HepG2 (cell line): ENCODE measurements around the gene CENPK. TPM values are rescaled to one million over a fixed set of nuclear protein-coding genes. Genes with fewer than 3 reads are reported as not detected.

Experiments used
- ADNP ChIP-seq: sonication (generic); formaldehyde crosslinking; IDR thresholded peaks from 2 replicates; pipeline ENCODE4 v1.4.0; 2020; ENCODE audit warnings: missing genetic modification reagents
- ARNT2 ChIP-seq: sonication (generic); formaldehyde crosslinking; IDR thresholded peaks from 2 replicates; pipeline ENCODE4 v1.8.0; 2022; ENCODE audit warnings: mild to moderate bottlenecking, low read depth, missing genetic modification reagents, moderate library complexity
- ARNTL ChIP-seq: sonication (generic); formaldehyde crosslinking; IDR thresholded peaks from 2 replicates; pipeline ENCODE4 v1.4.0; 2020; ENCODE audit warnings: mild to moderate bottlenecking, missing genetic modification reagents
- CHCHD3 ChIP-seq: sonication (generic); formaldehyde crosslinking; IDR thresholded peaks from 2 replicates; pipeline ENCODE4 v1.8.0; 2022; ENCODE audit warnings: mild to moderate bottlenecking, missing genetic modification reagents, moderate library complexity
- IRF2 ChIP-seq: IDR thresholded peaks from 2 replicates; pipeline ENCODE4 v1.6.1; 2018; ENCODE audit warnings: missing genetic modification reagents, missing compliant biosample characterization
- PAX8 ChIP-seq: sonication (generic); formaldehyde crosslinking; IDR thresholded peaks from 2 replicates; pipeline ENCODE4 v1.8.0; 2022; ENCODE audit warnings: mild to moderate bottlenecking, missing genetic modification reagents, borderline replicate concordance
- SAFB2 ChIP-seq: sonication (generic); formaldehyde crosslinking; IDR thresholded peaks from 2 replicates; pipeline ENCODE4 v1.5.1; 2020; ENCODE audit warnings: missing genetic modification reagents, low read depth, mild to moderate bottlenecking, borderline replicate concordance
- SAP130 ChIP-seq: IDR thresholded peaks from 2 replicates; pipeline ENCODE4 v1.6.1; 2016; ENCODE audit warnings: low read depth
- STAG1 ChIP-seq: sonication (generic); formaldehyde crosslinking; IDR thresholded peaks from 2 replicates; pipeline ENCODE4 v1.4.0; 2020; ENCODE audit warnings: missing genetic modification reagents
- TOPORS ChIP-seq: sonication (generic); formaldehyde crosslinking; IDR thresholded peaks from 2 replicates; pipeline ENCODE4 v1.8.0; 2023; ENCODE audit warnings: mild to moderate bottlenecking, missing genetic modification reagents
- ZFP90 ChIP-seq: sonication (generic); formaldehyde crosslinking; IDR thresholded peaks from 2 replicates; pipeline ENCODE4 v1.8.0; 2022; ENCODE audit warnings: missing genetic modification reagents, mild to moderate bottlenecking, inconsistent platforms, borderline replicate concordance
- ZNF337 ChIP-seq: sonication (generic); formaldehyde crosslinking; IDR thresholded peaks from 2 replicates; pipeline ENCODE4 v1.5.1; 2020; ENCODE audit warnings: missing genetic modification reagents, low read depth, mild to moderate bottlenecking, borderline replicate concordance
- ZNF761 ChIP-seq: sonication (generic); formaldehyde crosslinking; conservative IDR thresholded peaks from 2 replicates; pipeline ENCODE4 v1.4.0; 2020; ENCODE audit warnings: mild to moderate bottlenecking, missing genetic modification reagents
- polyA plus RNA-seq, 8 experiments: library from polyadenylated mRNA; depleted of rRNA in 3 of 8; stranded (reverse) in 7 of 8; unstranded in 1 of 8; fragments of >200 nt; fragmentation: Illumina TruSeq in 4 of 8; extraction: Trizol in 4 of 8; gene quantifications; 2 replicates each; pipeline versions ENCODE4 v1.2.1 to v1.2.3, GENCODE V29; 2011 to 2016; ENCODE audit warnings: low read depth in 4 of 8, missing spikeins in 1 of 8, mixed read lengths in 1 of 8; ENCODE audit not compliant: insufficient read depth in 1 of 8
- total RNA-seq, 5 experiments: library from RNA; depleted of rRNA; stranded (reverse); fragments of >200 nt; fragmentation: Illumina TruSeq; extraction: Trizol; gene quantifications; 2 replicates each; pipeline ENCODE4 v1.2.3, GENCODE V29; 2016; ENCODE audit warnings: low read depth in 1 of 5
- TF ChIP-seq, protein P1 (sequence below), 2 experiments: fragments of 450-650 bp in 1 of 2; sonication (generic) in 1 of 2; formaldehyde crosslinking in 1 of 2; IDR thresholded peaks; 2 replicates each; pipeline versions ENCODE4 v1.6.1 to v1.8.0; 2016 to 2022; ENCODE audit warnings: antibody characterized with exemption in 1 of 2, mild to moderate bottlenecking in 1 of 2, missing genetic modification reagents in 1 of 2
- TF ChIP-seq, protein P2 (sequence below): sonication (generic); formaldehyde crosslinking; IDR thresholded peaks from 2 replicates; pipeline ENCODE4 v1.9.0; 2021; ENCODE audit warnings: mild to moderate bottlenecking, missing genetic modification reagents

CENPK gene
- total and polyA plus RNA-seq, 2 of the 13 experiments (the other 11 are each of a cell fraction or from before 2014, with no cell fraction given), result 14.3 to 54.4 TPM

DNA sequence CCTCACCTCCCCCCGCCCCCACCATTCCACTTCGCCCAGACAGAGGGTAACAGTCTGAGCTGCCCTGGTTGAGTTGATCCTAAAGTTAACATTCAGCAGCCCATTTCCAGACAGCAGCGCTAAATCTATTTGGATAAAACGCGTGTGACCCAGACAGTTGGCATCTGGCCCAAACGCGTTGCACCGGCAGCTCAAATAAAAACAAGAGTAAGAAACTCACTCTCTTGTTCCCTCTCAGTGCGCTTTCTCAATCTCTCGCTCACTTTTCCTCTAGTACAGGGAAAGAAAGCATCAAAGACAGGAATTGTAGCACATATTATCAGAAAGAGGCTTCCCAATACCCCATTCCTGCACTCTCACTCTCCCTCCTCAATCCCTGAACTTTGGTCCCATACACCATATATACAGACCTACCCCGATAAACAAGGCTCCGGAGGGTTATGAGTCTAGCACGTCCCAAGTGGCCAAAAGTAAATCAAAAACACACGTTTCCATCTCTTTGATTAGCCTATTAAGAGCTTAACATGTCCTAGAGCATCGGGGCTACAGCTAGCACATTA, 82.6 kb downstream of the CENPK start (continued):
- TF ChIP-seq SAP130 (CRISPR knock-in tag) (peak; percentile 53), IRF2 (CRISPR knock-in tag) (no peak), ARNT2 (no peak), ZFP90 (CRISPR knock-in tag) (no peak), ZNF337 (no peak), TOPORS (no peak), CHCHD3 (no peak), SAFB2 (CRISPR knock-in tag) (no peak), ZNF761 (CRISPR knock-in tag) (0 out of 2 replicates have a peak, but pooled peaks have one; percentile 32), ADNP (no peak), STAG1 (CRISPR knock-in tag) (no peak), ARNTL (CRISPR knock-in tag) (no peak), PAX8 (no peak)
- TF ChIP-seq, protein P1, sequence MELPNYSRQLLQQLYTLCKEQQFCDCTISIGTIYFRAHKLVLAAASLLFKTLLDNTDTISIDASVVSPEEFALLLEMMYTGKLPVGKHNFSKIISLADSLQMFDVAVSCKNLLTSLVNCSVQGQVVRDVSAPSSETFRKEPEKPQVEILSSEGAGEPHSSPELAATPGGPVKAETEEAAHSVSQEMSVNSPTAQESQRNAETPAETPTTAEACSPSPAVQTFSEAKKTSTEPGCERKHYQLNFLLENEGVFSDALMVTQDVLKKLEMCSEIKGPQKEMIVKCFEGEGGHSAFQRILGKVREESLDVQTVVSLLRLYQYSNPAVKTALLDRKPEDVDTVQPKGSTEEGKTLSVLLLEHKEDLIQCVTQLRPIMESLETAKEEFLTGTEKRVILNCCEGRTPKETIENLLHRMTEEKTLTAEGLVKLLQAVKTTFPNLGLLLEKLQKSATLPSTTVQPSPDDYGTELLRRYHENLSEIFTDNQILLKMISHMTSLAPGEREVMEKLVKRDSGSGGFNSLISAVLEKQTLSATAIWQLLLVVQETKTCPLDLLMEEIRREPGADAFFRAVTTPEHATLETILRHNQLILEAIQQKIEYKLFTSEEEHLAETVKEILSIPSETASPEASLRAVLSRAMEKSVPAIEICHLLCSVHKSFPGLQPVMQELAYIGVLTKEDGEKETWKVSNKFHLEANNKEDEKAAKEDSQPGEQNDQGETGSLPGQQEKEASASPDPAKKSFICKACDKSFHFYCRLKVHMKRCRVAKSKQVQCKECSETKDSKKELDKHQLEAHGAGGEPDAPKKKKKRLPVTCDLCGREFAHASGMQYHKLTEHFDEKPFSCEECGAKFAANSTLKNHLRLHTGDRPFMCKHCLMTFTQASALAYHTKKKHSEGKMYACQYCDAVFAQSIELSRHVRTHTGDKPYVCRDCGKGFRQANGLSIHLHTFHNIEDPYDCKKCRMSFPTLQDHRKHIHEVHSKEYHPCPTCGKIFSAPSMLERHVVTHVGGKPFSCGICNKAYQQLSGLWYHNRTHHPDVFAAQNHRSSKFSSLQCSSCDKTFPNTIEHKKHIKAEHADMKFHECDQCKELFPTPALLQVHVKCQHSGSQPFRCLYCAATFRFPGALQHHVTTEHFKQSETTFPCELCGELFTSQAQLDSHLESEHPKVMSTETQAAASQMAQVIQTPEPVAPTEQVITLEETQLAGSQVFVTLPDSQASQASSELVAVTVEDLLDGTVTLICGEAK (IDR thresholded peaks at IDR 0.05), result no peak
- TF ChIP-seq, protein P1 (CRISPR knock-in tag; IDR thresholded peaks at IDR 0.05), result no peak
- TF ChIP-seq, protein P2, sequence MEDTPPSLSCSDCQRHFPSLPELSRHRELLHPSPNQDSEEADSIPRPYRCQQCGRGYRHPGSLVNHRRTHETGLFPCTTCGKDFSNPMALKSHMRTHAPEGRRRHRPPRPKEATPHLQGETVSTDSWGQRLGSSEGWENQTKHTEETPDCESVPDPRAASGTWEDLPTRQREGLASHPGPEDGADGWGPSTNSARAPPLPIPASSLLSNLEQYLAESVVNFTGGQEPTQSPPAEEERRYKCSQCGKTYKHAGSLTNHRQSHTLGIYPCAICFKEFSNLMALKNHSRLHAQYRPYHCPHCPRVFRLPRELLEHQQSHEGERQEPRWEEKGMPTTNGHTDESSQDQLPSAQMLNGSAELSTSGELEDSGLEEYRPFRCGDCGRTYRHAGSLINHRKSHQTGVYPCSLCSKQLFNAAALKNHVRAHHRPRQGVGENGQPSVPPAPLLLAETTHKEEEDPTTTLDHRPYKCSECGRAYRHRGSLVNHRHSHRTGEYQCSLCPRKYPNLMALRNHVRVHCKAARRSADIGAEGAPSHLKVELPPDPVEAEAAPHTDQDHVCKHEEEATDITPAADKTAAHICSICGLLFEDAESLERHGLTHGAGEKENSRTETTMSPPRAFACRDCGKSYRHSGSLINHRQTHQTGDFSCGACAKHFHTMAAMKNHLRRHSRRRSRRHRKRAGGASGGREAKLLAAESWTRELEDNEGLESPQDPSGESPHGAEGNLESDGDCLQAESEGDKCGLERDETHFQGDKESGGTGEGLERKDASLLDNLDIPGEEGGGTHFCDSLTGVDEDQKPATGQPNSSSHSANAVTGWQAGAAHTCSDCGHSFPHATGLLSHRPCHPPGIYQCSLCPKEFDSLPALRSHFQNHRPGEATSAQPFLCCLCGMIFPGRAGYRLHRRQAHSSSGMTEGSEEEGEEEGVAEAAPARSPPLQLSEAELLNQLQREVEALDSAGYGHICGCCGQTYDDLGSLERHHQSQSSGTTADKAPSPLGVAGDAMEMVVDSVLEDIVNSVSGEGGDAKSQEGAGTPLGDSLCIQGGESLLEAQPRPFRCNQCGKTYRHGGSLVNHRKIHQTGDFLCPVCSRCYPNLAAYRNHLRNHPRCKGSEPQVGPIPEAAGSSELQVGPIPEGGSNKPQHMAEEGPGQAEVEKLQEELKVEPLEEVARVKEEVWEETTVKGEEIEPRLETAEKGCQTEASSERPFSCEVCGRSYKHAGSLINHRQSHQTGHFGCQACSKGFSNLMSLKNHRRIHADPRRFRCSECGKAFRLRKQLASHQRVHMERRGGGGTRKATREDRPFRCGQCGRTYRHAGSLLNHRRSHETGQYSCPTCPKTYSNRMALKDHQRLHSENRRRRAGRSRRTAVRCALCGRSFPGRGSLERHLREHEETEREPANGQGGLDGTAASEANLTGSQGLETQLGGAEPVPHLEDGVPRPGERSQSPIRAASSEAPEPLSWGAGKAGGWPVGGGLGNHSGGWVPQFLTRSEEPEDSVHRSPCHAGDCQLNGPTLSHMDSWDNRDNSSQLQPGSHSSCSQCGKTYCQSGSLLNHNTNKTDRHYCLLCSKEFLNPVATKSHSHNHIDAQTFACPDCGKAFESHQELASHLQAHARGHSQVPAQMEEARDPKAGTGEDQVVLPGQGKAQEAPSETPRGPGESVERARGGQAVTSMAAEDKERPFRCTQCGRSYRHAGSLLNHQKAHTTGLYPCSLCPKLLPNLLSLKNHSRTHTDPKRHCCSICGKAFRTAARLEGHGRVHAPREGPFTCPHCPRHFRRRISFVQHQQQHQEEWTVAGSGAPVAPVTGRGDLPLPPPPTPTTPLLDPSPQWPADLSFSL (CRISPR knock-in tag), result no peak
